ENCODE results near the gene MAML2.

DNA sequence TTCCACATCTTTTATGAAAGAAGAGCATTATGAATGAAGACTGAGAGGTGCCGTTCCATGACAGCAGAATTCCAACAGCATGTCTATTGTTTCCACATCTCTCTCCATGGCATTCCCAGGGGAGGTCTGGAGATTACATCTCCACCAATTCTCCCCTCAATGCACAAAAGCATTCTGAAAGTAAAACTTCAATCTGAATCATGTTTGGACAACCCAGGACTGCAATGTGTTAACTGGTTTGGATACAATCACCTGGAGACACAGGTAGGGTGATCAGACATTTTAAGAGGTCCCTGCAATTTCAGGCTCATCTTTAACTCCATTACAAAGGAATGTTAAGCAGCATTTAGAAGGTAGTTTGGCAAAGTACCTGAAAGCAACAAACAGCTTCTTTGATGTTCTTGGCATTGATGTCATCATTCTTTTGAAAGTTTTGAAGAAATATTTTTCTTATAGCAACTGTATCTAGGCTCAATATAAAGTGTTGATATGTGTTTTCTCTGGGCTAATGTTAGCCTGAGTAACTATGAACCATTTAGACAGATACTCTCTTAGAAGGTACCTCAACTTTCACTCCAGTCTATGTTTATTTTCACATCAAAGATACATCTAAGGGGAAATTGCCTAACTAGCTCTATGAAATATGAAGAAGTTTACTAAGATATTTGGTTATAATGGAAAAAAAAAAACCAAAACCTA is 237.6 kb downstream of the MAML2 start:
- TF ChIP-seq, protein P1, sequence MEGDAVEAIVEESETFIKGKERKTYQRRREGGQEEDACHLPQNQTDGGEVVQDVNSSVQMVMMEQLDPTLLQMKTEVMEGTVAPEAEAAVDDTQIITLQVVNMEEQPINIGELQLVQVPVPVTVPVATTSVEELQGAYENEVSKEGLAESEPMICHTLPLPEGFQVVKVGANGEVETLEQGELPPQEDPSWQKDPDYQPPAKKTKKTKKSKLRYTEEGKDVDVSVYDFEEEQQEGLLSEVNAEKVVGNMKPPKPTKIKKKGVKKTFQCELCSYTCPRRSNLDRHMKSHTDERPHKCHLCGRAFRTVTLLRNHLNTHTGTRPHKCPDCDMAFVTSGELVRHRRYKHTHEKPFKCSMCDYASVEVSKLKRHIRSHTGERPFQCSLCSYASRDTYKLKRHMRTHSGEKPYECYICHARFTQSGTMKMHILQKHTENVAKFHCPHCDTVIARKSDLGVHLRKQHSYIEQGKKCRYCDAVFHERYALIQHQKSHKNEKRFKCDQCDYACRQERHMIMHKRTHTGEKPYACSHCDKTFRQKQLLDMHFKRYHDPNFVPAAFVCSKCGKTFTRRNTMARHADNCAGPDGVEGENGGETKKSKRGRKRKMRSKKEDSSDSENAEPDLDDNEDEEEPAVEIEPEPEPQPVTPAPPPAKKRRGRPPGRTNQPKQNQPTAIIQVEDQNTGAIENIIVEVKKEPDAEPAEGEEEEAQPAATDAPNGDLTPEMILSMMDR (IDR thresholded peaks at IDR 0.05; ENCODE audit: insufficient read depth, low read length) = no peak
- TF ChIP-seq, protein P2, sequence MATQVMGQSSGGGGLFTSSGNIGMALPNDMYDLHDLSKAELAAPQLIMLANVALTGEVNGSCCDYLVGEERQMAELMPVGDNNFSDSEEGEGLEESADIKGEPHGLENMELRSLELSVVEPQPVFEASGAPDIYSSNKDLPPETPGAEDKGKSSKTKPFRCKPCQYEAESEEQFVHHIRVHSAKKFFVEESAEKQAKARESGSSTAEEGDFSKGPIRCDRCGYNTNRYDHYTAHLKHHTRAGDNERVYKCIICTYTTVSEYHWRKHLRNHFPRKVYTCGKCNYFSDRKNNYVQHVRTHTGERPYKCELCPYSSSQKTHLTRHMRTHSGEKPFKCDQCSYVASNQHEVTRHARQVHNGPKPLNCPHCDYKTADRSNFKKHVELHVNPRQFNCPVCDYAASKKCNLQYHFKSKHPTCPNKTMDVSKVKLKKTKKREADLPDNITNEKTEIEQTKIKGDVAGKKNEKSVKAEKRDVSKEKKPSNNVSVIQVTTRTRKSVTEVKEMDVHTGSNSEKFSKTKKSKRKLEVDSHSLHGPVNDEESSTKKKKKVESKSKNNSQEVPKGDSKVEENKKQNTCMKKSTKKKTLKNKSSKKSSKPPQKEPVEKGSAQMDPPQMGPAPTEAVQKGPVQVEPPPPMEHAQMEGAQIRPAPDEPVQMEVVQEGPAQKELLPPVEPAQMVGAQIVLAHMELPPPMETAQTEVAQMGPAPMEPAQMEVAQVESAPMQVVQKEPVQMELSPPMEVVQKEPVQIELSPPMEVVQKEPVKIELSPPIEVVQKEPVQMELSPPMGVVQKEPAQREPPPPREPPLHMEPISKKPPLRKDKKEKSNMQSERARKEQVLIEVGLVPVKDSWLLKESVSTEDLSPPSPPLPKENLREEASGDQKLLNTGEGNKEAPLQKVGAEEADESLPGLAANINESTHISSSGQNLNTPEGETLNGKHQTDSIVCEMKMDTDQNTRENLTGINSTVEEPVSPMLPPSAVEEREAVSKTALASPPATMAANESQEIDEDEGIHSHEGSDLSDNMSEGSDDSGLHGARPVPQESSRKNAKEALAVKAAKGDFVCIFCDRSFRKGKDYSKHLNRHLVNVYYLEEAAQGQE (IDR thresholded peaks at IDR 0.05; ENCODE audit: insufficient replicate concordance, low read depth) = no peak

Data from HL-60 (cell line).